ENCODE measurements around the gene ZYX.

GRCh38 chr7:143351574-143351973 is 29.6 kb upstream of the ZYX start:
- TF ChIP-seq CTCF (conservative IDR thresholded peaks at IDR 0.05) (no peak), EZH2 (IDR thresholded peaks at IDR 0.05; ENCODE audit: low read depth) (no peak)
